ENCODE results near the gene UVRAG. TPM values are rescaled to one million over a fixed set of nuclear protein-coding genes. Genes with fewer than 3 reads are reported as not detected.
A peak's percentile ranks its signal among the peaks of the same experiment; 100 is the strongest.

UVRAG gene
- total and polyA plus RNA-seq, 2 of the 13 experiments (the other 11 are each of a cell fraction or from before 2014, with no cell fraction given), result 9.7 to 17.3 TPM

DNA sequence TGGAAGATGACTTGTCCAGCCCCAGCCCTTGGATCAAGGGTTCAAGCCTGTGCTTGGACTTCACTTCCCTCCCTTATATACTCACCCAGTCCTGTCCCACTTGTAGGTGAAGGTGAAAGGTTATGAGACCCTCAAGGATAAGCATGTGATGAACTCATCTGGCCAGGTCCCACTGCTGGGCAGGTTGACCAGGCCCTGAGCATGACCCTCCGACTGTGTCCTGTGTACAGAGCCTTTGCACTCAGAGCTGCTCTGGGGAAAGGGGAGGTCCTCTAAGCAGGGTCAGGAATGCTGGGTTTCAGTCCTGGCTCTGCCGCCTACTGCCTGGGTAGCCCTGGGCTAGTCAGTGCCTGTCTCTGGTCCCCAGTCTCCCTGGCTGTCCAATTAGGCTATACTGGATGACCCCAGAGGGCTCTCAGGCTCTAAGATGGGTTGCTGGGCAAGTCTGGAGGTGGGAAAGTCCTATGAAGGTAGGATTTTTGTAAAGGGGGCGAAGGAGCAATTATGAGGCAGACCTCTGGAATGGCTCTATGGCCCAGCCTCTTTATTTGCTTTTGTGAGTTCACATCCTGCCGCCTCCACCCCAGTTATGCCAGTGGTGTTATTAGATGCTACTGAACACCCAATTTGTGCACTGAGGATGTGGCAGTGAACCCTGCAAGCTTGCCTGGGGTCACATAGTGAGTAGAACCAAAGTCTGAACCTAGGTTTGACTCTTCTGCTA, 32.3 kb upstream of the UVRAG start (continued):
- TF ChIP-seq, protein P1, sequence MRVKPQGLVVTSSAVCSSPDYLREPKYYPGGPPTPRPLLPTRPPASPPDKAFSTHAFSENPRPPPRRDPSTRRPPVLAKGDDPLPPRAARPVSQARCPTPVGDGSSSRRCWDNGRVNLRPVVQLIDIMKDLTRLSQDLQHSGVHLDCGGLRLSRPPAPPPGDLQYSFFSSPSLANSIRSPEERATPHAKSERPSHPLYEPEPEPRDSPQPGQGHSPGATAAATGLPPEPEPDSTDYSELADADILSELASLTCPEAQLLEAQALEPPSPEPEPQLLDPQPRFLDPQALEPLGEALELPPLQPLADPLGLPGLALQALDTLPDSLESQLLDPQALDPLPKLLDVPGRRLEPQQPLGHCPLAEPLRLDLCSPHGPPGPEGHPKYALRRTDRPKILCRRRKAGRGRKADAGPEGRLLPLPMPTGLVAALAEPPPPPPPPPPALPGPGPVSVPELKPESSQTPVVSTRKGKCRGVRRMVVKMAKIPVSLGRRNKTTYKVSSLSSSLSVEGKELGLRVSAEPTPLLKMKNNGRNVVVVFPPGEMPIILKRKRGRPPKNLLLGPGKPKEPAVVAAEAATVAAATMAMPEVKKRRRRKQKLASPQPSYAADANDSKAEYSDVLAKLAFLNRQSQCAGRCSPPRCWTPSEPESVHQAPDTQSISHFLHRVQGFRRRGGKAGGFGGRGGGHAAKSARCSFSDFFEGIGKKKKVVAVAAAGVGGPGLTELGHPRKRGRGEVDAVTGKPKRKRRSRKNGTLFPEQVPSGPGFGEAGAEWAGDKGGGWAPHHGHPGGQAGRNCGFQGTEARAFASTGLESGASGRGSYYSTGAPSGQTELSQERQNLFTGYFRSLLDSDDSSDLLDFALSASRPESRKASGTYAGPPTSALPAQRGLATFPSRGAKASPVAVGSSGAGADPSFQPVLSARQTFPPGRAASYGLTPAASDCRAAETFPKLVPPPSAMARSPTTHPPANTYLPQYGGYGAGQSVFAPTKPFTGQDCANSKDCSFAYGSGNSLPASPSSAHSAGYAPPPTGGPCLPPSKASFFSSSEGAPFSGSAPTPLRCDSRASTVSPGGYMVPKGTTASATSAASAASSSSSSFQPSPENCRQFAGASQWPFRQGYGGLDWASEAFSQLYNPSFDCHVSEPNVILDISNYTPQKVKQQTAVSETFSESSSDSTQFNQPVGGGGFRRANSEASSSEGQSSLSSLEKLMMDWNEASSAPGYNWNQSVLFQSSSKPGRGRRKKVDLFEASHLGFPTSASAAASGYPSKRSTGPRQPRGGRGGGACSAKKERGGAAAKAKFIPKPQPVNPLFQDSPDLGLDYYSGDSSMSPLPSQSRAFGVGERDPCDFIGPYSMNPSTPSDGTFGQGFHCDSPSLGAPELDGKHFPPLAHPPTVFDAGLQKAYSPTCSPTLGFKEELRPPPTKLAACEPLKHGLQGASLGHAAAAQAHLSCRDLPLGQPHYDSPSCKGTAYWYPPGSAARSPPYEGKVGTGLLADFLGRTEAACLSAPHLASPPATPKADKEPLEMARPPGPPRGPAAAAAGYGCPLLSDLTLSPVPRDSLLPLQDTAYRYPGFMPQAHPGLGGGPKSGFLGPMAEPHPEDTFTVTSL (CRISPR knock-in tag; IDR thresholded peaks at IDR 0.05; ENCODE audit: borderline replicate concordance), result peak; percentile 73; the same call in 1 of the 2 replicates
- TF ChIP-seq, protein P2, sequence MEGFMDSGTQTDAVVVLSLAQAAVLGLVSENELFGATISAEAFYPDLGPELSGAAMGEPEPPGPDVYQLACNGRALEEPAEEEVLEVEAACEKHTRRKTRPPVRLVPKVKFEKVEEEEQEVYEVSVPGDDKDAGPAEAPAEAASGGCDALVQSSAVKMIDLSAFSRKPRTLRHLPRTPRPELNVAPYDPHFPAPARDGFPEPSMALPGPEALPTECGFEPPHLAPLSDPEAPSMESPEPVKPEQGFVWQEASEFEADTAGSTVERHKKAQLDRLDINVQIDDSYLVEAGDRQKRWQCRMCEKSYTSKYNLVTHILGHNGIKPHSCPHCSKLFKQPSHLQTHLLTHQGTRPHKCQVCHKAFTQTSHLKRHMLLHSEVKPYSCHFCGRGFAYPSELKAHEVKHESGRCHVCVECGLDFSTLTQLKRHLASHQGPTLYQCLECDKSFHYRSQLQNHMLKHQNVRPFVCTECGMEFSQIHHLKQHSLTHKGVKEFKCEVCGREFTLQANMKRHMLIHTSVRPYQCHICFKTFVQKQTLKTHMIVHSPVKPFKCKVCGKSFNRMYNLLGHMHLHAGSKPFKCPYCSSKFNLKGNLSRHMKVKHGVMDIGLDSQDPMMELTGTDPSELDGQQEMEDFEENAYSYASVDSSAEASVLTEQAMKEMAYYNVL (CRISPR knock-in tag; IDR thresholded peaks at IDR 0.05; ENCODE audit: borderline replicate concordance), result 0 out of 2 replicates have a peak, but pooled peaks have one; percentile 23
- TF ChIP-seq, protein P3, sequence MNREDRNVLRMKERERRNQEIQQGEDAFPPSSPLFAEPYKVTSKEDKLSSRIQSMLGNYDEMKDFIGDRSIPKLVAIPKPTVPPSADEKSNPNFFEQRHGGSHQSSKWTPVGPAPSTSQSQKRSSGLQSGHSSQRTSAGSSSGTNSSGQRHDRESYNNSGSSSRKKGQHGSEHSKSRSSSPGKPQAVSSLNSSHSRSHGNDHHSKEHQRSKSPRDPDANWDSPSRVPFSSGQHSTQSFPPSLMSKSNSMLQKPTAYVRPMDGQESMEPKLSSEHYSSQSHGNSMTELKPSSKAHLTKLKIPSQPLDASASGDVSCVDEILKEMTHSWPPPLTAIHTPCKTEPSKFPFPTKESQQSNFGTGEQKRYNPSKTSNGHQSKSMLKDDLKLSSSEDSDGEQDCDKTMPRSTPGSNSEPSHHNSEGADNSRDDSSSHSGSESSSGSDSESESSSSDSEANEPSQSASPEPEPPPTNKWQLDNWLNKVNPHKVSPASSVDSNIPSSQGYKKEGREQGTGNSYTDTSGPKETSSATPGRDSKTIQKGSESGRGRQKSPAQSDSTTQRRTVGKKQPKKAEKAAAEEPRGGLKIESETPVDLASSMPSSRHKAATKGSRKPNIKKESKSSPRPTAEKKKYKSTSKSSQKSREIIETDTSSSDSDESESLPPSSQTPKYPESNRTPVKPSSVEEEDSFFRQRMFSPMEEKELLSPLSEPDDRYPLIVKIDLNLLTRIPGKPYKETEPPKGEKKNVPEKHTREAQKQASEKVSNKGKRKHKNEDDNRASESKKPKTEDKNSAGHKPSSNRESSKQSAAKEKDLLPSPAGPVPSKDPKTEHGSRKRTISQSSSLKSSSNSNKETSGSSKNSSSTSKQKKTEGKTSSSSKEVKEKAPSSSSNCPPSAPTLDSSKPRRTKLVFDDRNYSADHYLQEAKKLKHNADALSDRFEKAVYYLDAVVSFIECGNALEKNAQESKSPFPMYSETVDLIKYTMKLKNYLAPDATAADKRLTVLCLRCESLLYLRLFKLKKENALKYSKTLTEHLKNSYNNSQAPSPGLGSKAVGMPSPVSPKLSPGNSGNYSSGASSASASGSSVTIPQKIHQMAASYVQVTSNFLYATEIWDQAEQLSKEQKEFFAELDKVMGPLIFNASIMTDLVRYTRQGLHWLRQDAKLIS (CRISPR knock-in tag; IDR thresholded peaks at IDR 0.05), result no peak
- TF ChIP-seq ZNF160 (CRISPR knock-in tag; IDR thresholded peaks at IDR 0.05) (no peak), SKI (IDR thresholded peaks at IDR 0.05; ENCODE audit: partially characterized antibody) (no peak), XBP1 (CRISPR knock-in tag; IDR thresholded peaks at IDR 0.05) (no peak), PHF8 (CRISPR knock-in tag; IDR thresholded peaks at IDR 0.05) (no peak; the same call in 1 of the 2 replicates)
- TF ChIP-seq, protein P4, sequence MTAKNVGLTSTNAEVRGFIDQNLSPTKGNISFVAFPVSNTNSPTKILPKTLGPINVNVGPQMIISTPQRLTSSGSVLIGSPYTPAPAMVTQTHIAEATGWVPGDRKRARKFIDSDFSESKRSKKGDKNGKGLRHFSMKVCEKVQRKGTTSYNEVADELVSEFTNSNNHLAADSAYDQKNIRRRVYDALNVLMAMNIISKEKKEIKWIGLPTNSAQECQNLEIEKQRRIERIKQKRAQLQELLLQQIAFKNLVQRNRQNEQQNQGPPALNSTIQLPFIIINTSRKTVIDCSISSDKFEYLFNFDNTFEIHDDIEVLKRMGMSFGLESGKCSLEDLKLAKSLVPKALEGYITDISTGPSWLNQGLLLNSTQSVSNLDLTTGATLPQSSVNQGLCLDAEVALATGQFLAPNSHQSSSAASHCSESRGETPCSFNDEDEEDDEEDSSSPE (CRISPR knock-in tag; IDR thresholded peaks at IDR 0.05), result no peak
- TF ChIP-seq, protein P5, sequence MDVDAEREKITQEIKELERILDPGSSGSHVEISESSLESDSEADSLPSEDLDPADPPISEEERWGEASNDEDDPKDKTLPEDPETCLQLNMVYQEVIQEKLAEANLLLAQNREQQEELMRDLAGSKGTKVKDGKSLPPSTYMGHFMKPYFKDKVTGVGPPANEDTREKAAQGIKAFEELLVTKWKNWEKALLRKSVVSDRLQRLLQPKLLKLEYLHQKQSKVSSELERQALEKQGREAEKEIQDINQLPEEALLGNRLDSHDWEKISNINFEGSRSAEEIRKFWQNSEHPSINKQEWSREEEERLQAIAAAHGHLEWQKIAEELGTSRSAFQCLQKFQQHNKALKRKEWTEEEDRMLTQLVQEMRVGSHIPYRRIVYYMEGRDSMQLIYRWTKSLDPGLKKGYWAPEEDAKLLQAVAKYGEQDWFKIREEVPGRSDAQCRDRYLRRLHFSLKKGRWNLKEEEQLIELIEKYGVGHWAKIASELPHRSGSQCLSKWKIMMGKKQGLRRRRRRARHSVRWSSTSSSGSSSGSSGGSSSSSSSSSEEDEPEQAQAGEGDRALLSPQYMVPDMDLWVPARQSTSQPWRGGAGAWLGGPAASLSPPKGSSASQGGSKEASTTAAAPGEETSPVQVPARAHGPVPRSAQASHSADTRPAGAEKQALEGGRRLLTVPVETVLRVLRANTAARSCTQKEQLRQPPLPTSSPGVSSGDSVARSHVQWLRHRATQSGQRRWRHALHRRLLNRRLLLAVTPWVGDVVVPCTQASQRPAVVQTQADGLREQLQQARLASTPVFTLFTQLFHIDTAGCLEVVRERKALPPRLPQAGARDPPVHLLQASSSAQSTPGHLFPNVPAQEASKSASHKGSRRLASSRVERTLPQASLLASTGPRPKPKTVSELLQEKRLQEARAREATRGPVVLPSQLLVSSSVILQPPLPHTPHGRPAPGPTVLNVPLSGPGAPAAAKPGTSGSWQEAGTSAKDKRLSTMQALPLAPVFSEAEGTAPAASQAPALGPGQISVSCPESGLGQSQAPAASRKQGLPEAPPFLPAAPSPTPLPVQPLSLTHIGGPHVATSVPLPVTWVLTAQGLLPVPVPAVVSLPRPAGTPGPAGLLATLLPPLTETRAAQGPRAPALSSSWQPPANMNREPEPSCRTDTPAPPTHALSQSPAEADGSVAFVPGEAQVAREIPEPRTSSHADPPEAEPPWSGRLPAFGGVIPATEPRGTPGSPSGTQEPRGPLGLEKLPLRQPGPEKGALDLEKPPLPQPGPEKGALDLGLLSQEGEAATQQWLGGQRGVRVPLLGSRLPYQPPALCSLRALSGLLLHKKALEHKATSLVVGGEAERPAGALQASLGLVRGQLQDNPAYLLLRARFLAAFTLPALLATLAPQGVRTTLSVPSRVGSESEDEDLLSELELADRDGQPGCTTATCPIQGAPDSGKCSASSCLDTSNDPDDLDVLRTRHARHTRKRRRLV (CRISPR knock-in tag; IDR thresholded peaks at IDR 0.05), result no peak

All from HepG2 (cell line).